CD4-positive, alpha-beta T cell treated with Interleukin-2 at 100 ng/mL for 4 hours (primary cell): ENCODE data around the gene DDN.

Experiments used
- DNase-seq: peaks from one replicate; pipeline ENCODE4 v3.0.0-alpha.2; 2020; ENCODE audit warnings: low spot score

Gene DDN

GRCh38 chr12:49031573-49032161, 32.5 kb upstream of the DDN start:
- no peak for DNase-seq

DNA sequence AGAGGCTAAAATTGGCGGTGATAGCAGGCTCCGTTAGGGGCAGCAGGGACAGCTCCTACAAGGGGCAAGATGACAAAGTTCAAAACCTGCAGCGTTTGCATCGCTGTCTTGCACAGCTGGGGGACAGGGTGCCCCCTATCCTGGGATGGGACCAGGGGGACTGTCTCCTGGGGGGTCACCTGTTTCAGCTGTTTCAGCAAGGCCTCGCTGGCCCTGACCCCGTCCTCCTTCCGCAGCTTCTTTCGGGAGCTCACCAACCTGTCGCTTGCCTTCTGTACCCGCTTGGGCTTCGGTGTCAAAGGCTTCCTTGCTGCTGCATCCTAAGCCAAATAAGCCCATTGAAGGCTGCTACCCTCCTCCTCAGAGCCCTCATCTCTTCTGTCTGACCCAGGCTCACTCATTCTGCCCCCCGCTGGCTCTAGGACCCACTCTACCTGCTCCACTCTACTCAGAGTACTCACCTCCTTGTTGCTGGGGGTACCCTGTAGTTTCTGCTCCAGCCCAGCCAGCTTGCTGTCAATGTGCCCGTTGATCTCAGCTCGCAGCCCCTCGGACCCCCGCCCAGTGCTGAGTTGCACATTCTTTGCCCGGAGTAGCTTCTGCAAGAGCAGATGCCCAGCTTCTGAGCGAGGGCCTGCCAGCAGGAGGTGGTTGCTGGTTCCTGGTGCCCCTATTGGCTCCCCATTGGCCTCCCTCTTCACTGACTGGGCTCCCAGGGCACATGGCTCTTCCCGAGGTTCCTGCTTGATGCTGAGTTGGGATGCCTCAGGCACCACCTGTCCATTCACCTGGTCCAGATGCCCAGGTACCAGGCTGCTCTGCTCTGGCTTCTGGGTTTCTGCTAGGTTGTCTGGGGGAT, 31.8 kb upstream of the DDN start:
- no peak for DNase-seq

GRCh38 chr12:49030119-49030518, 30.9 kb upstream of the DDN start:
- DNase-seq = no peak

- DNase-seq = no peak
Measured at GRCh38 chr12:49028666-49029275, 29.6 kb upstream of the DDN start.

DNA sequence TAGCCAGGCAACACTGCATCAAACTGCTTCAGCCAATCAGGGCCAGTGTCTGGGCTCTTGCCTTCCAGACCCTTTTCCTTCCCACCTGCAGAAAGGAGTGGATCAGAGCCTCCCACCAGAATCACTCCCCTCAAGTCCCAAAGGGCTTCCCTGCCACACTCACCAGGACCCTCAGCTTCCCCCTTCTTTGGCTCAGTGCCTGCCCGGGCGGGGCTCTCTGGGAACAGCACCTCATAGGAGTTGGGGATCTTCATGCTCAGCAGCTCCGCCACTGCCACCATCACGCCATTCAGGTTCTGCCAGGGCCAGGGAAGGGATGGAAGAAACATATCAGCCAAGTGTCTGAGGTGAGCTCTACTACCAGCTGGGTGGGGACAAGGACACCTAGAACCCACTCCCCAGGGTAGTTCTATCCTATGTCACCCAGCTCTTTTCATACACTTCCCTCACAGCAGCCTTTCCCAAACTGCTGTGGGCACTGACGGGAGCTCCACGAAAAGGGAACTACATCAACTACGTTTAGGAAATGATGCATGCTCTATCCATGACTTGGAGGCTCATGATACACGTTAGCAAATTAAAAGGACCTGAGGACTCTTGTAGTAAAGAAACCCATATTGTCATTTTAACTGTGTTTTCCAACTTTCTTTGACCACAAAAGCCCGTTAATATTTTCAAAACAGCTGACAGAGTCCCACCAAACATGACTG, 28.8 kb upstream of the DDN start:
- no peak for DNase-seq

DNA sequence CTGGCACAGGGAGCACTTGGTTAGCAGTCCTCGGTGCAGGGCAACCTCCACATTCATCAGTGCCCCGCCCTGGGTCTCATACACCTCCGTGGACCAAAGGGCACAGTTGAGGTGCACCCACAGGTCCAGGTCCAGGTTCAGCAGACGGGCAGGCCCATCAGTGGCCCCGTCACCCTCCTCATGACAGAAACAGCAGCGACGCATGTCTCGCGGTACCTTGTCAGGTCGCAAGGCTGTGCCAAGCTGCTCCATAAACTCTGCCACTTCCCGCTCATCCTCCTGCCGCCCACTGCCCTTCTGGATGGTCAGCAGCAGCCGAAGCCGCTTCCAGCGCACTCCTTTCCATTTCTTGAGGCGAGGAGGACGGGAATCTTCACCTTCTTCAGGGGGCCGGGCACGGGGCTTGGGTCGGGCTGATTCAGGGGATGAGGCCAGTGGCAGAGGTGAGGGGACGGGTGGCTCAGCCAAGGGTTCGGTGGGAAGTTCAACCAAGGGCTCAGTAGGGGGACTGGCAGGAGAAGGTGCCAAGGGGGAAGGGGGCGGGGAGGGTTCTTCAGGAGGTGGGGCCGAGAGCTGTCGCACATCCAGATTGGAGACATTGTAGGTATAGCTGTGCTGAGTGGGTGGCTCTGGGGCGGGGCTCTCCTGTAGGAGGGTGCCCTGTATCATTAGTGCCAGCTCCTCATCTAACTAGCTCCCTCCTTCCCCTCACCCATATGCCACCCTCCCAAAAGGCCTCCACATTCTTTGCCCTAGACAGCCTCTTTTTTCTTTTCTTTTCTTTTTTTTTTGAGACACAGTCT, 27.7 kb upstream of the DDN start:
- no peak for DNase-seq

- no peak for DNase-seq
Measured at GRCh38 chr12:49026101-49026500, 26.9 kb upstream of the DDN start.

DNA sequence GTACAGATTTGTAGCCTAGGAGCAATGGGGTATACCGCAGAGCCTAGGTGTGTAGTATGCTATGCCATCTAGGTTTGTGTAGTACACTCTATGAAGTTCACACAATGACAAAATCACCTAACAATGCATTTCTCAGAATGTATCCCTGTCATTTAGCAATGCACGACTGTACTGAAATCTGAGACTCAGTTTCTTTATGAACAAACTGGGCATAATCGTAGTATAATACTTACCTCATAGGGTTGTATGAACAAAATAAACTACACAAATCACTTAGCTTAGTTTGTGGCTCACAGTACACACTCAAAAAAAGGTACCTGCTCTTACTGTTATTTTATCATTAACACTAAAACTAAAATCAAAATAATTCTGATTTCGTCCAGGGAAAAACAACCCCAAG, 26.3 kb upstream of the DDN start:
- no peak for DNase-seq

- DNase-seq = no peak
Measured at GRCh38 chr12:49024543-49024942, 25.4 kb upstream of the DDN start.

DNA sequence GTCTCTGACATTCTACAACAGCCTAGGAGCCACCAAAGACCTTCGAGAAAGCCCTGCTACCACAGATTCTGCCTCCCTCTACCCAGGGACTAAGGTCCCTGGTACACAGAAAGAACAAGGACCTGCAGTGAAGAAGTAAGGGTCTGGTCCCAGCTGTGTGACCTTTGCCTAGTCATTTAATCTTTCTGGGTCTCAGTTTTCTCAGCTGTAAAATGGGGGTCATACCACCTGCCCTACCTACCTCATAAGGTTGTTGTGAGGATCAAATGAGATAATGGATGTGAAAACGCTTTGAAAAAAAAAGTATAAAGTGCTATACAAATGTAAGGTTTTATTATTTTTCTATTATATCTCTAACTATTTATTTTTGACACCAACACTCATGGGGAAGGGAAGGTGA, 24.6 kb upstream of the DDN start:
- no peak for DNase-seq

GRCh38 chr12:49022558-49023178, 23.5 kb upstream of the DDN start:
- DNase-seq = no peak

GRCh38 chr12:49021292-49021915, 22.2 kb upstream of the DDN start:
- DNase-seq = no peak

DNA sequence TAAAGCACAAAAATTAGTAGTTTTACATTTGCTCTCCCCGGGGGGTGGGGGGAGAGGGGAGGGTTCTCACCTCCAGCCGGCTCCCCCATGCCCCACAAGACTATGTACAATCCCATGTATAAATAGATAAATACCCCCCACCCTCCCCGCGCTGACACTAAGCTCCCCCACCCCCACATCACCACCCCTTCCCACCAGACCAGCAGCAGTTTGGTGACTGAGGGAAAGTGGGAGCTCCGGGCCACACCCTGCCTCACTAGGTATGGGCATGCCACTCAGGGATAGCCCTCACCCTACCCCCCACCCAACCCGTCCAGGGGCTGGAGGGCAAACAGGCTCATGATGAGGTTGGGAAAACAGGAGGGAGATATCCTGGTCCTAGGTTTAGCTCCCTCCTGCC, 21.3 kb upstream of the DDN start:
- DNase-seq = no peak

DNA sequence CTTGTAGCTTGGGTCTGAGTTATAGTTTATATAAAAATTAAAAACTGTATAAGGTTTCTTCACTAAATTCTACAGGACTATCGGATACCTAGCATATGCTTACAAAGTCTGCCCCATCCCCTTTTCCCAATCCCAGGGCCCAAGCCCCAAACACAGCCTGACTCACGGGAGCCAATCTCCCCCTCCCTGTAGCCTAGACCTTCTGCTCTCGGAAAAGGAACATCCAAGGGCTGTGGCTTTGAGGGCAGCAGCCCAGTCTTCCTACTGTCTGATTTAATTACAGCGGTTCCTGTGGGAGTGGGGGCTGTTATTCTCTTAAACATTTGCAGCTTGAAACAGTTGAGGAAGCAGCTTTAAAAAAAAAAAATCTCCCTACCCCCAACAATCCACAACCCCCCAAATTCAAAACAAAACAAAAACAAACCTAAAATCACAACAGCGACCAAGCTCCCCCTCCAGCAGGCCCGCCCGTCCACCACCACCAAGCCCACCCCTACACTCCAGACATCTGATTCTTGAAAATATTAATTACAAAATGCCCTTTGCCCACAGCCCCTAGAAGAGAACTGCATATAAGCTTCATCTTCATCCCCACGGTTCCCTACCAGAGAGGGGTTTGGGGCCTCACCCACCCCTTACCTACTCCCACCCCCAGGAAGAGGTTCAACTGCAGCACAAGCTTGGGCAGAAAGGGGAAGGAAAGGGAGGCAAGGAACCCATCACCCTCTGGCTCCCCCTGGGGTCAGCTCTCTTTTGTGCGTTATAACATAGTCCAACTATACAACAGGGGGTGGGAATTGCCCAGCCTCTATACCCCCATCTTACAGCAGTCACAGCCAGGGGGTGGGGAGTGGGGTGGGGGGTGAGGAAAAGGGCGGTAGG, 20.5 kb upstream of the DDN start:
- DNase-seq = peak; percentile 42

DNA sequence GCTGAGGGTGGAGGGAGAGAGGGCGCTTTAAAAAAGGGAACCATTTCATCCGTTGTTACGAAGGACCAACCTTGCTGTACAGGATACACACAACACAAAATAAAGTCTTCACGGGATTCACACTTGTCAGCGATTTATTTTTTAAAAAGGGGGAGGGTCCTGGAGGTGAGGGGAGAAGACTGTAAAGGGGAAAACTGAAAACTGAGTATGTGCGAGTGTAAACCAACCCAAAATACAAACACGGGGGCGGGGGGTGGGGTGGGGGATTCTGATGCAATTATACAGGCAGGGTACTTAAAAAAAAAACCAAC, 19.9 kb upstream of the DDN start:
- DNase-seq = no peak

DNA sequence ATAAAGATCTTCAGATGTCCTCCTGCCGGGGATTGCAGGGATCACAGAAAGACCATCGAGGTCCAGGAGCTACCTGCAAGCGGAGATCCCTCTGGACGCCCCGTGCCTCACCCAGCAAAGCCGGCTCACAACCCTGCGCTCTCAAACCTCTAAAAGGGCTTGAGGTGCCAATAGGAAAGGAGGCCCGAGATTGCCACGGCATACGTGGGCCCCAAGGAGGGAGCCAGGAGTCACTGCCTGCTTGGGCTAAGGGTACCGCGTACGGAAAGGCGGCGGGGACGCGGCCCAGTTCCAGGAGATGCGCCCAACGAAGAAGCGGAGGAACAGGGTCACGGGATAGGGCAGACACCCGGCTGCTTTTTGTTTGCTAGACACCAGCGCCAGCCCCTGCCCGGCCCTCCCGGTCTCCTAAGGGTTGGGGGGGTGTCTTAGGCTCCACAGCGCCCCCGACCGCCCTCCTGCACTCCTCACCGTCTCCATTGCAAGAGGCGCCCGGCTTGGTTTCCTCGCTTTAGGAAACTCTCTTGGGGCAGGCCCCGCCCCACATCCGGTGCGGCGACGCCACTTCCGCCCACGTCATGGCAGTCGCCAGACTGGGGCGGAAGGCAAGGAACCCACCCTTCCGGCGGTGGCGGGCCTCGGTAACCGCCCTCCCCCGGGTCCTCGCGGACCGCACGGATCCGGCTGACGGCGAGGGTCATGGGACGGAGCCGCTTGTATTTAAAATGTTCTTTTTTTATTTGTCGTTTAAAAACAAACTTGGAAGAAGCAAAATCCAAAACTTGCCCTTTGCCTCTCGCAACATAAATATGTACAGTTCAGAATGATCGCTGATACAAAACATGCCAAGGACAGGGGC, 19.3 kb upstream of the DDN start, which contains the start of gene PRKAG1:
Gene PRKAG1 (minus strand): TSS at position 516 of the 859 bp plus-strand sequence. CDS start 36 bp downstream, at position 480.
- DNase-seq = peak; percentile 97

DNA sequence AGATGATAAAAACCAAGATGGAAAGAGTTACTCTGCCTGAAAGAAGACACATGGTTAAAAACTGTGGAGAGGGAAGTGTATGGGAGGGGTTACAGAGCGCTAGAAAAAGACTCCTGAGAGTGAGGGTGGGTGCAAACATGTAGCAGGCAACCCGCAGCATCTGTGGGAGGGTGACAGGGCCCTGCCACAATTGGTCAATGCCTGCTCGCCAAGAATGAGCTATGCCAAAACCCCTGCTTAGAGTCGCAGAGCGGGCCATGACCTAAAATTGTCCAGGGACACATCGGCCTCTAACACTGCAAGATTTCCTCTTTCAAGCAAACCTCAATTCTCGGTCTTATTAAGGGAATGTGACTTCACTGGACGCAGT, 18.7 kb upstream of the DDN start:
- DNase-seq = peak; percentile 19

DNA sequence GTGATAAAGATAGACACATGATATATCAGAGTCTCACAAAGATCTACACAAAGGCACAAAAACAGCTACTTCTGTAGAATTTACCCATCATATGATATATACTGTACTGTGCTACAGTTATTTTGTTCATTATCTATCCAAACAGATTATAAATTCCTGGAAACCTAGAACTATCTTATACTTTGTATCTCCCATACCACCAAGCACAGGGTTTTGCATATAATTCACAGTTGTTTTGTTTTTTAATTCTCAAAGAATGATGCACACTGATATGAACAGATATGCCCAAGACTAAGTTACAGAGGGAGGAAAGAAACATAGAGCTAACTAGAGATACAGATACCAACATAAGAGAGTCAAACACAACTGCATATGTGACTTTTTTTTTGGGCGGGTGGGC, 16.0 kb upstream of the DDN start:
- DNase-seq = no peak

GRCh38 chr12:49014547-49014946, 15.4 kb upstream of the DDN start:
- no peak for DNase-seq
